ENCODE data around the gene KRTAP4-4.
"Not testable (repeated sequence)": the region's sequence is repeated elsewhere in the genome, so short reads cannot be mapped to it uniquely, and the experiment has no call there.

KRTAP4-4 gene

DNA sequence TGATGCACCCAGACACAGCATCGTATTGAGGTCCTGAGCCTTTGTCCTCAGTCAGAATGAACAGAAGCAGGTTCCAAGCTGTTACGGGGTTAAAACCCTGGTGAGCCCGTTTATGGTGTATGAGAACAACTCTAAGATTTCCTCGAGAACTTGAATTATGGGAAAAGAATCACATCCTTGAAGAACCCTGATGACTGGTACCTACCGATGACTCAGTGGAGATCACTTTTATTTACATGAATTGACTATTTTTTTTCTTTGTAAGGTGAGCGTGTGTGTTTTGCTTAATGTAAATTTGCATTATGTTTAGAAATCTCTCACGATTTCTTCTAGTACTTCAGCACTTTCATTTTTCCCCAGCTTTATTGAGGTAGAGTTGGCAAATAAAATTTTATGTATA, 3.3 kb upstream of the KRTAP4-4 start:
- no peak for TF ChIP-seq CTCF (IDR thresholded peaks at IDR 0.05; ENCODE audit: extremely low read depth, missing control alignments)
- DNase-seq (ENCODE audit: low spot score), result no peak

- not testable (repeated sequence) for DNase-seq (ENCODE audit: low spot score)
Observed at GRCh38 chr17:41160190-41160589, 358 bp downstream of the KRTAP4-4 start.

DNA sequence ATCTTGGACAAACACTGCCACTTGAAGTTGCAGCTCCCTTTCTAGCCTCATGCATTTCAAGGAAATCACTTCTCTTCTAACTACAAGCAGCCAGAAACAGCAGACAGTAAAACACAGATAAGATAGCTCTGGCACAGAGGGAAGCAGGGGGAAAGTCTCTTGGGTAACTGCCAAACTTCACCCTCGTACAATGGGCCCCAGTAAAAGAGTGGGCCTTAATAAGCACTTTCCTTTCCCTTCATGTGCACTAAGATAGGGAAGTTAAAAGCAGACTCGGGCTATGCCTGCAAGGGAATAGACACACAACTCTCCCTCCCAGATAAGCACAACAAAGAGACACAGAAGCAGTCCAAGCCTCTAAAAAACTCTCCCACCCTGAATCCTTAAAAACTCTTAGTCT, 6.7 kb downstream of the KRTAP4-4 start:
- DNase-seq (ENCODE audit: low spot score), result no peak
- TF ChIP-seq CTCF (IDR thresholded peaks at IDR 0.05; ENCODE audit: extremely low read depth, missing control alignments), result no peak

DNA sequence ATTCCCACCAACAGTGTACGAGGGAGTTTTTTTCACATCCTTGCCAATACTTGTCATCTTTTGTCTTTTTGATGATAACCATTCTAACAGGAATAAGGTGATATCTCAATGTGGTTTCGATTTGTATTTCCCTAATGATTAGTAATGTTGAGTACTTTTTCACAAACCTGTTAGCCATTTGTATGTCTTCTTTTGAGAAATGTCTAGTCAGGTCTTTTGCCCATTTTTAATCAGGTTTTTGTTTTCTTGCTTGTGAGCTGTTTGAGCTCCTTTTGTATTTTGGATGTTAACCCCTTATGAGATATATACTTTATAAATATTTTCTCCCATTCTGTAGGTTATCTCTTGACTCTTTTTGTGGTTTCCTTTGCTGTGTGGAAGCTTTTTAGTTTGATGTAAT, 9.0 kb downstream of the KRTAP4-4 start:
- TF ChIP-seq CTCF (IDR thresholded peaks at IDR 0.05; ENCODE audit: extremely low read depth, missing control alignments), result no peak

GRCh38 chr17:41150026-41150425, 10.5 kb downstream of the KRTAP4-4 start:
- no peak for TF ChIP-seq CTCF (IDR thresholded peaks at IDR 0.05; ENCODE audit: extremely low read depth, missing control alignments)
- DNase-seq (ENCODE audit: low spot score), result no peak

More for the DNA sequence above, 9.0 kb downstream of the KRTAP4-4 start:
- no peak for DNase-seq (ENCODE audit: low spot score)

DNA sequence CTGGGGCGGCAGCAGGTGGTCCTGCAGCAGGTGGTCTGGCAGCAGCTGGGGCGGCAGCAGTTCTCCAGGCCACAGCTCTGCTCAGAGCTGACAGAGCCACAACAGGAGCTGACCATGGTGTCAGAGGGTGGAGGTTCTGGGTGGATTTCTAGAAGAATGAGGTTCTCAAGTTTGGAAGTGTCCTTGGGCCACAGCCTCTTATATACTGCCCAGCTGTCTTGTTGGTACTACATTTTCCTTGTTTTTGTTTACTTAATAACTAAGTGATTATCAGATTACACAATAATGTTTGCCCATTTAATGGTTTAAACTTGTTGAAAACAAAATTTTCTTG, 10.9 kb downstream of the KRTAP4-4 start, which contains the start of gene KRTAP4-5:
TSS of gene KRTAP4-5 (minus strand) at position 174 of the 334 bp plus-strand sequence. CDS start at position 116, 58 bp downstream.
- TF ChIP-seq CTCF (IDR thresholded peaks at IDR 0.05; ENCODE audit: extremely low read depth, missing control alignments), result no peak

GRCh38 chr17:41148971-41149651, 11.4 kb downstream of the KRTAP4-4 start:
- not testable (repeated sequence) for DNase-seq (ENCODE audit: low spot score)

More for the DNA sequence above, 10.9 kb downstream of the KRTAP4-4 start, which contains the start of gene KRTAP4-5:
- DNase-seq (ENCODE audit: low spot score), result no peak

DNA sequence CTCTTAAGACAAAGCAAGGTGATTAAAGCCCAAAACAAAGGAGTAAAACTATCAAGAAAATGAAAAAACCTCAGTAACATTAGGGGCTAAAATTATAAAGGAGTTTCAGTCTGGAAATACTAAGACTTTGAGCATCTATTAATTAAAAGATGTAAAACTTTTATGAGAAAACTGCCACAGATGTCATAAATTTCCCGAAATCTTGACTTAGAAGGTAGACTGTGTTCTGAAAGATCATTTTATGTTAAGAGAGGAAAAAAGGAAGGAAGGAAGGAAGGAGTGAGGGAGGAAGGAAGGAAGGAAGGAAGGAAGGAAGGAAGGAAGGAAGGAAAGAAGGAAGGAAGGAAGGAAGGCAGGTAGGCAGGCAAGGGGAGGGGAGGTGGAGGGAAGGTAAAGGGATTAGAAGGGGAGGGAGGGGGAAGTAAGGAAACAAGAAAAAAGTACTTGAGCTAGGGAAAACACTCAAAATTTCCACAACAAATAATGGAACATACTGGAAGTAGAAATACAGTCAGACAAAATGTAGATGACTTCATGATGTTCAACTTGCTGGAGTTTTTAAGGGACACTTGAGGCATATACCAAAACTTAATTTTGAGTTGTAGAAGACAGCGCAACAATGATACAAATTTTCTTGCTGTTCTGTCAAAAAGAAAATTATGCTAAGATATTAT, 12.9 kb downstream of the KRTAP4-4 start:
- DNase-seq (ENCODE audit: low spot score), result no peak
- no peak for TF ChIP-seq CTCF (IDR thresholded peaks at IDR 0.05; ENCODE audit: extremely low read depth, missing control alignments)

Measured in GM20000 (cell line).